Daoy (cell line): ENCODE results near the gene DDAH1. TPM values are rescaled to one million over a fixed set of nuclear protein-coding genes. Genes with fewer than 3 reads are reported as not detected.
A peak's percentile ranks its signal among the peaks of the same experiment; 100 is the strongest.
"Not testable (repeated sequence)": the region's sequence is repeated elsewhere in the genome, so short reads cannot be mapped to it uniquely, and the experiment has no call there.

Experiments
- DNase-seq: peaks from one replicate; pipeline ENCODE4 v3.0.0-alpha.2; 2015; ENCODE audit warnings: low read depth
- total RNA-seq: library from RNA; depleted of rRNA; stranded (reverse); fragments of >200 nt; shearing (Covaris generic); gene quantifications from 2 replicates; pipeline ENCODE4 v1.2.3, GENCODE V29; 2014

DDAH1 gene
- total RNA-seq, 1 experiment from 2014 or later, result 56.3 TPM

DNA sequence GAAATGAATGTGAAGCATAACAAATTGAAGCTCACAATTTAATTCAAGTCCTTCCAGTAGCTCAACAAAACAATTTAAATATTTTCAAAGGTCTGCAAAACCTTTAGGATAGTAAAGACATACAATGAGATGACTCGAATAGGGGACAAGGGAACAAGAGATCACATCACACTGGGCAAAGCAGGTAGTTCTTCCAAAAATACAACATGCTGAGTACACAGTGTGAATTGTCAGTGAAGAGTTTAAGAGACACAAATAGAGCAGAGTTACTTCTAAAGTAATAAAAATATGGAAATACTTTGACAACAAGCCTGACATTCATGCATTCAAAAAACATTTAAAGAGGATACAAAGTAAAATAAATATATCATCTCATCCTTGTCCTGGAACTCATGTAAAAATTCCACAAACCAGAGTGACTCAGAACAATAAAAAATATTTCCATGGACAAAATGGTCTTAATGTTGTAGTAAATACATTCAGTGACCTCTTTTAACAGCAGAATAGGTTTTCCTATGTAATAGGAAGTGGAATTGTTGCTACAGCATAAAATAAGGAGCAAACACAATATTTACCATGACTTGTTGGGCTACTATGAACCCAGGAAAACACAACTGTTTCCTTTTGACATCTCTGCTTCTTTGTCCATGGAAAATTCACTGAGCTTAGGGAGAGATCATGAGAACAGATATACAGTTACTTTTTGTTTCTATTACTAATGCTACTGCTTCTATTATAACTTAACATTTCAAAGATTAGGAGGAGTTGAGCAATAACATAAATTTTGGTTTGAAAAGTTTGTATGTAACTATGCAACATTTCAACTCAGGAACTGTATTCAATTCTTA is 104.9 kb downstream of the DDAH1 start:
- no peak for DNase-seq

DNA sequence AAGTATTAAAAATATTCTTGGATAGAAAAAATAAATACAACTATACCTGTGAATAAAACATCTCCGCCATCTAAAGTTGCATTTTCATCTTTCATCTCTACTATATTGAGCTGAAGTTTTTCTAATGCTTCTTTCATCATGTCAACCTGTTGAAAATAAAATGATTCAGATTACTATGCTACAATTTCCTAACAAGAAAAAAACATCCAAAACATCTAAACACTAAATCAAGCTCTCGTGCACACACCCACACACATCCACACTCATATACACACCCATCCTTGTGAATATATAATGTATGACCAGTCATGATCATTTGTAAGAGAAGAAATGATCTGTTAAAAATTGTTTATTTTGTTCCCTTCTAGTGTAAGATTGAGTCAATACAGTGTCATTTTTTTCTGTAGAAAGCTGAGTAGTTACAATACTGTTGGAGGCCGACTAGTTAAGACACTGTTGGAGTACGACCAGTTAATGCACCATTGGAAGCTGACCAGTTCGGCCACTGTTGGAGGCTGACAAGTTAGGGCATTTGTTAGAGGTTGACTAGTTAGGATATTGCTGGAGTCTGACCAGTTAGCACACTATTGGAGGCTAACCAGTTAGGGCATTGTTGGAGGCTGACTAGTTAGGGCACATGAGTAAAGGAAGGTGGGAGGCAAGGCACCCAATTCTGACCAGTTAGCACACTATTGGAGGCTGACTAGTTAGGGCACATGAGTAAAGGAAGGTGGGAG is 106.1 kb downstream of the DDAH1 start:
- DNase-seq, result peak; percentile 46

DNA sequence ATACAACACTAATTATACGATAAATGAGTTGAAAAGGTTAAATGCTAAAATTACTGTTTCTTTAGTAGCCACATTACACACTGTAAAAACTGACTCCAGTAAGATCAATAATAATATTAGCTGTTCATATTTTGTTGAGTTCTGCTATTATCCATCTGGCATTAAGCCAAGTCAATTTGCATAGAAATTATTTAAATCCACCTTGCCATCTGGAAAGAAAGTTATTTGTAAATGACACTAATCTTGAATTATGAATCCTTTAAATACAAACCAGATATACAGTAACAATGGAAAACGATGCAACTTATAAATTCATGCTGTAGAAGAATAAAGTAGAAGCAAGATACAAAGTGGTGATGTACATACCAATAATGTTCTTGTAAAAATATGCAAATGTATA is 107.1 kb downstream of the DDAH1 start:
- no peak for DNase-seq

DNA sequence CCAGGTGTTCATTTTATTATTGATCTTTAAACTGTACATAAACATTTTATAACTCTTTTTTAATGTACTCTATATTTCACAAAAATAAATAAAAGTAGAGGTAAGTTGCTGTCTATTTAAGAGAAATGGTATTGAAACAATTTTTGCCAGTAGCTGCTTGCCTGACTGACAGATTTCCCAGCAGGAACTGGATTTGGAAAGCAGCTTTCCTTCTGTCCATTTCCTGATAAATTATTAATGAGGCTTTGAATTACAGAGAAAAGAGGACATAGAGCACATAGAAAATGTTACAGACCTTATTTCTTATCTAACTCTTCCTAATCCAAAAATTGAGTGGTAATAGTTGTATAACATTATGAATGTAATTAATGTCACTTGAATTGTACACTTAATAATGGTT is 108.8 kb downstream of the DDAH1 start:
- no peak for DNase-seq

DNA sequence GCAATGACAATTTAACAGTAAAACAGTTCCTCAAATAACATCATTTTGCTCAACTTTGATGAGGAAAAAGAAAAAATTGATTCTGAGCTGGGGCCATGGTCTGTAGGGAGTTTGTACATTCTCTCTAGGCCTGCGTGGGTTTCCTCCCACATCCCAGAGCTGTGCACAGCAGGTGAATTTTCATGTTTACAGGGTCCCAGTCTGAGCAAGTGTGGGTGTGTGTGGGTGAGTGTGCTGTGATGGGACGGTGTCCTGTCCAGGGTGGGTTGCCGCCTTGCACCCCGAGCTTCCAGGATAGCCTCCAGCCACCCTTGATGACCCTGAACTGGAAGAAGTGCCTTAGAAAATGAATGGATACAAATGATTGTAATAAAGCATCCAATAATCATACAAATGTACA is 112.9 kb downstream of the DDAH1 start:
- no peak for DNase-seq

DNA sequence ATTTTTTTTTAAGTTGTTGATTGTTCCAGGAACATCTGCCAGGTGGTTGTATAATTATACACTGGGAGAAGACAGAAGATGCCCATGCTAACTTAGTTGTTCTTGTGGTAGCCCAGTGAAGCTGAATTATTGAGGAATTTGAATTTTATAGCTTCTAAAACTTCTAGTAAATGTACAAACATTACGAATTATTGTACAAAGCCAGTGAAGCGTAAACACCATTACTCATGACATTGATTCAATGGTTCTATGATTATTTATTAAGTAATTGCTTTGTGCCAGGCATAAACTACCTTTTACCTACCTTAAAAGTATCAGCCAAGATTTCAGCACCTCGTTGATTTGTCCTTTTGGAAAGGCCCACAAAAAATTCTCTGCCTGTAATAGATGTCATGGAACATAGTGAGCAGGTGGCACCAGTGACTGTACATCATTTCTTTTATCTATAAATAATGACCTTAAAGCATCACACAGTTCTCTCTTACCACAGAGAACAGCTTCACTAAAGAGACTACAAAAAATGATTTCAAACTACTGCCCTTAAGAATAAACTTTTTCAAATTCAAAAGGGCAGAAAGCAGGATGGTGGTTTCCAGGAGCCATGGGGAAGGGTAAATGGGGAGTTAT is 113.6 kb downstream of the DDAH1 start:
- no peak for DNase-seq

DNA sequence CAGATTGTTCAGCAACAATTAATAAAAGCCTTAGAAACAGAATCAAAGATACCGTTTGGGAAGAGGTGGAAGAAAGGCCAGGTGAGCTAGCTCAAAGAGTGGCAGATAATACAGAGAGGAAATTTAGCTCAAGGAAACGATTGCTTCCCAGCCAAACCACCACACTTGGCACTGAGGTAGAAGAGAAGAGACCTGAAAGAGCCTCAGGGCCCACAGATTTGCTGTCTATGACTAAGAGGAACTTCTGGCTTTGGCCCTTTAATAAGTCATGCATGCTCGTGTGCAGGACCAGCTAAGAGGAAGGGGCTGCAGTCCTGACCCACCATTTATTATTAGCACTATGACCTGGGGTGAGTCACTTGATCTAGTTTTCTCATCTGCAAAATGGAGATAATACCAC is 115.7 kb downstream of the DDAH1 start:
- DNase-seq, result no peak

DNA sequence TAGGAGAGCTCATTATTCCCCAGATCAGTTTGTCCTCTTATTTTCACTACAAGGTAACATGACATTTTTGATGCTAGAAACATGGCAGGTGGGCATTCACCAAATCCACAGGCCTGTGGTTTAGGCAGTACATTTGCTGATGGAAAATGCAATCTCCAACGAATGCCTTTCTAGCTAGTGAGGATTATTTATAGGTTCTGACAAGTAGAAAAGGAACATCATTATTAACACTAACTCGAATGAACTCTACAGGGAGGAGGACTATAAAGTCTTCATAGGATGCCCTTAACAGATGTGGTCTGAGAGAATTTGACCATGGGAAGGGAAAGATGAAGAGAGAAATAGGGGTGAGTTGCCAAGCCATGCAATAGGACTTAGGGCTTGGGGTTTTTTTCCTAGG is 117.1 kb downstream of the DDAH1 start:
- no peak for DNase-seq

DNA sequence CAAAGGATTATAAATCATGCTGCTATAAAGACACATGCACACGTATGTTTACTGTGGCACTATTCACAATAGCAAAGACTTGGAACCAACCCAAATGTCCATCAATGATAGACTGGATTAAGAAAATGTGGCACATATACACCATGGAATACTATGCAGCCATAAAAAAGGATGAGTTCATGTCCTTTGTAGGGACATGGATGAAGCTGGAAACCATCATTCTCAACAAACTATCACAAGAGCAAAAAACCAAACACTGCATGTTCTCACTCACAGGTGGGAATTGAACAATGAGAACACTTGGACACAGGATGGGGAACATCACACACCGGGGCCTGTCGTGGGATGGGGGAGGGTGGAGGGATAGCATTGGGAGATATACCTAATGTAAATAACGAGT is 117.7 kb downstream of the DDAH1 start:
- not testable (repeated sequence) for DNase-seq

DNA sequence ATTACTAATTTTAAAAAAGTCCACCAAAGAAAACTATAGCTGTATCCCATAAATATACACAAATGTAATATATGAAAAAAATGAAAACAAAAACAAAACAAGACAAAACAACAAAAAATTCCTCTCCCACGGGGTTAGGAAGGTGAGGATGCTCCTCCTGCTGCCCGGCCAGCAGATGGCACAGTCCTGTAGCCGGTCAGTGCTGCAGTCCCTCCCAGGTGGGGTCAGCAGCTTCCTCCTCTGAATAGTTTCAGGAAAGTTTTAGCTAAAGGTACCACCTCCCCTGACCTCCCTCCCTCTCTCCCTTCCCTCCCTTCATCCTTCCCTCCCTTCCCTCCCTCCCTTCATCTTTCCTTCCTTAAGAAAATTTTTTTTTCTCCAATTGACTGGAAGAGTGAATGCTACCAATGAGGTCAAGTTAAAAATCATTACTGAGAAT is 120.7 kb downstream of the DDAH1 start:
- DNase-seq, result peak; percentile 91

DNA sequence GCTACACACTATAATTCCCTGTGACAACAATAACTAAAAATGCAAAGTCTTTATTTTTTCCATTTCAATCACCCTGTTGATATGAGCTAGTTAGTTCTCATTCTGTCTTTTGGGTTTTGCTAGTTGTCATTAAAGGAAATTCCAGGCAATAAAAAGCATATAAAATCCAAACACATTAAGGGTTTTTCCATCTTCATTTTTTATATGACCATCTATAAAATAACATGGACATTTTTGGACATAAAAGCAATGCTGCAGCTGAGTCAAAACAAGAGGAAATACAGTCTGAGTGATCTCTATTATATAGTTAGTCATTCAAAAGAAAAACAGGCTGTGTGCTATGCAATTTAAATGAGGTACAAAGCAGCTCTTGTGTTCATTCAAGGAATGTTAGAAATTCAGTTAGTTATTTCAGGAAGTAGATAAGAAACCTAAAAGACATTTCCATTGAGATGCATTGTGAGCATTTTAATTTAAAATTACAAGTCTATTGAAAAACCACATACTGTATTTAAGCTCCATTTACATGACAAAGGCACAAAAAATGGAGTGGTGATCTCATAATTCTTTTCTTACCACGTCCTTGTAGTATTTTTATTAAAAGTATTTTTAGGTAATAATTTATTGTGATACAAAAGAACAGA is 121.2 kb downstream of the DDAH1 start:
- DNase-seq, result peak; percentile 81

DNA sequence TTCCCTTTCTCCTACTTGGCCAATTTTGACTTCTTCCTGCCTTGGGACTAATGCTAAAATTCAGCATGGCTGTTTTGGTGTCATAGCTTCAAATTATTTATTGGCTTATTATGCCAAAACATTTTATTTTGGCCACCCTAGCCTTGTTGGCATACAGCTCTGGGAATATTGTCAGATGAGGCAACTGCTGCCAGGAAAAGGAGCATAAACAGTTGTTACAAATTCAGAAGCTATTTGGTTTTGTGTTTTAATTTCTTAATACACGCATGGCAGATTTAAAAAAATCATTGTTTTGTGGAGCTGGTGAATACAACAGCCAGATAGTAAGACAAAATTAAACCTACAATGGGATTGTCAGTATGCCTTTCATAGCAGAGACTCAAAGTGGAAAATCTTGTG is 121.7 kb downstream of the DDAH1 start:
- no peak for DNase-seq

DNA sequence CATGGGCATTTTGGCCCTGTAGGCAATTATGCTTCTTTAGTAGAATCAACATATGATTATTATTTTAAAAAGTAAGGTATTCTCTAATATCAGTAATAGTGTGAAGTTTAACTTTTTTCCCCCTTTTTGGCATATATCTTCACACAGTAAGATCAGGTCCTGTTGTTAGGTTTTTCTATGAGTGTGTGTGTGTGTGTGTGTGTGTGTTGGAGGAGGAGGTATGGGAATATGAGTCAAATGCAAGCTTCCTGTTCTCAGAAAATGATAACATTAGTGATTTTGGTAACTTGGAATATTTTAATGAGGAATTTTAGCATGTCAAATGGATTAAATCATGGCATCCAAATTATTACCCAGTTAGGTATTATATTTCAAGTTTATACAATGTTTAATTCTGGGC is 122.8 kb downstream of the DDAH1 start:
- peak; percentile 59 for DNase-seq

DNA sequence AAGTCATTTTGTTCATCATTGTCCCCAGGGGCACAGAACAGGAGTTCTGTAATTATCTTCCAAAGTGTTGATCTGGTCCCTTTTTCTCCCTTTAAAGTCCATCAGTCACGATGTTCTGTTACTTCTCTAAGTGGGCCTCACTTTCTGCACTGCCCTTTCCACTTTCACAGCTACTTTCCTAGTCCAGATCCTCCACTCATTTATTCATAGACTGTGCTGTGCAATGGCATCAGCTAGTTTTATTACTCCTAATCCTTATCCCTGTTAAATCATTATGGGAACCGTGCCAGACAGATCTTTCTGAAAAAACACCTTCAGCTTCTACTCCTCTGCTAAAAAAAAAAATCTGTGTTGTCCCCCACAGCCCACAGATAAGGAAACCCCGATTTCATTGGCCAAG is 124.5 kb downstream of the DDAH1 start:
- no peak for DNase-seq

DNA sequence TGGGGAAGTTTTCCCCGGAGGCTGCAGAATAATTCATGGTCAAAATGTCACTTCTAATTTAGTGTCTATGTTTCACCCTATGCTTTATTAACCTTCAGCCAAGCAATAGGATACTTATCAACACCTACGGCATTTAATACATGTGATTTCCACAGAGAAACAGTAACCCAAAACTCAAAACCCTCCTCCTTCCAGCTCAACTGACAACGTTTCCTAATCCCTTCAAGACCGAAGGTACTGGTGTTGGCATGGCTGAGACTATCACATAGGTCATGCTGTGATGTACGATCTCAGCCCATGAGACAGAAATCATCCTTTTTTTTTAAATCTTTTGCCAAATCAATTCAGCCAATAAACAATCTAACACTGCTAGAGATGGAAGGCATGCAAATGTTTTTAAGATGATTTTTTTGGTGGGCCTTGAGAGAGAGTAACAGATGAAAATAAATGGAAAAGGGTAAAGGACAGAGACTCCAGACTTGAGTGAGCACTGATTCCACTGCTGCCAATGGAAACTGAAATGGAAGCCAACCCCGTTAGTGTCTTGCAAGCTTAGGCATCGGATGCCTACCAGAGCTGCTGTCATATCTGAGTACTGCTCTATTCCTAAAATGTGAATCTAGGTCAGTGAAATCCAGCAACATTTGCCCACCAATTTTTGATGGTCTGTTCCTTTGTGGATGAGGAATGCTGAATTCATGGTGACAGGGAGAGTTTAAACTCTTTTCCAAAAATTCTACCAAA is 125.1 kb downstream of the DDAH1 start:
- DNase-seq, result no peak

DNA sequence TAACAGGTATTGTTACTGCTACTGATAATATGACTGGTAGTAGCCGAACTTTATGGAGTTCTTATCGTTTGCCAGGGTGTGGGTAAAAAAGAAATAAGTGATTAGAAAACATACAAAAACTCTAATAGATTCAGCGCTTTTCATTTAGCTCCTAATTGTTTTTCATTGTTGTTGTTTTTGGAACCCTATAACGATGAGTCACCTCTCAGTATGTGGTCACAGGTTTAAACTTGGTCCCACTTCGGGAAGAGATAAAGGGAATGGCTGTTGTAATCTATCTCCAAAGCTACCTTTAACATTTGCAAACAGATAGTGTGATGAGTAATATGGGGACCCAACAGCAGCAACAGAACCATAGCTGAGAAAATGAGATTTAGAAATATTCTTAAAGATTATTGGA is 125.9 kb downstream of the DDAH1 start:
- peak; percentile 90 for DNase-seq

DNA sequence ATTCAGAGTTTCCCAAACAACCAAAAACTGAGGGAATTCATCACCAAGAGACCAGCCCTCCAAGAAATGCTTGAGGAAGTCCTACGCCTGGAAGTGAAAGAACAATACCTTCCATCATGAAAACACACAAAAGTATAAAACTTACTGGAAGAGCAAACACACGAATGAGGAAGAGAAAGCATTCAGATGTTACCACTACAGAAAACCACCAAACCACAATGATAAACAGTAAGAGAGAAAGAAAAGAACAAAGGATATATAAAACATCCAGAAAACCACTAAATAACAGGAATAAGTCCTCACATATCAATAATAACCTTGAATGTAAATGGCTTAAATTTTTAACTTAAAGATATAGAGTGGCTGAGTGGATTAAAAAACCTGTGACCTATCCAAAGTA is 130.0 kb downstream of the DDAH1 start:
- DNase-seq, result no peak

DNA sequence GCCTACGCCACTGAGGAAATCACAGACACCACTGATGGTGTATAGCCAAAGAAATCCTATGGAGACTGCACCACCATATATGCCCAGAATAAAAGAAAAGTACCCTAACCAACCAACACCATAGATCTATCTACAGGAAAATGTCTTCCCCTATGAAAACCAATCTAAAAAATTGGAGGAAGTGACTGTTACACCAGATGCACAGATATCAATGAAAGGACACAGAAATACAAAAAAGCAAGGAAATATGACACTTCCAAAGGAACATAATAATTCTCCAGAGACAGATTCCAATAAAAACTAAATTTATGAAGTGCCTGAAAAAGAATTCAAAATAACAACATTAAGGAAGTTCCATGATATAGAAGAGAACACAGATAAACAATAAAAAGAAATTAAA is 131.8 kb downstream of the DDAH1 start:
- no peak for DNase-seq

DNA sequence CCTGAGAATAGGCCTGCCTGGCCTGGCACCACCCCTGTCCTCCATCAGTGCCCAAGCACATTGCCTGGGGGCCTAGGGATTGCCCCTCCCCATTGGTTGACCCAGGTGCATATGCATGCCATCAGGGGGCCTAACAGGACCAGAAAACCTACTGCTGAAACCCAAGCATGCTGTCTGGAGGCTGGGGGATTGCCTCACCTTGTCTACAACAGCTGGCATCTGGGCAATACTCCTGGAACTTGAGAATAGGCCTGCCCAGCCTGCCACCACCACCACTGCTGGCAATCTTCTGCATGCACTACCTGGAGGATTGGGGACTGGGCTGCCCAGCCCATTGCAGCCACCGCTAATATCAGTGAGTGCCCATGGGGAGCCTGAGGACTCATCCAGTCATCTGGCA is 132.4 kb downstream of the DDAH1 start:
- DNase-seq, result no peak

DNA sequence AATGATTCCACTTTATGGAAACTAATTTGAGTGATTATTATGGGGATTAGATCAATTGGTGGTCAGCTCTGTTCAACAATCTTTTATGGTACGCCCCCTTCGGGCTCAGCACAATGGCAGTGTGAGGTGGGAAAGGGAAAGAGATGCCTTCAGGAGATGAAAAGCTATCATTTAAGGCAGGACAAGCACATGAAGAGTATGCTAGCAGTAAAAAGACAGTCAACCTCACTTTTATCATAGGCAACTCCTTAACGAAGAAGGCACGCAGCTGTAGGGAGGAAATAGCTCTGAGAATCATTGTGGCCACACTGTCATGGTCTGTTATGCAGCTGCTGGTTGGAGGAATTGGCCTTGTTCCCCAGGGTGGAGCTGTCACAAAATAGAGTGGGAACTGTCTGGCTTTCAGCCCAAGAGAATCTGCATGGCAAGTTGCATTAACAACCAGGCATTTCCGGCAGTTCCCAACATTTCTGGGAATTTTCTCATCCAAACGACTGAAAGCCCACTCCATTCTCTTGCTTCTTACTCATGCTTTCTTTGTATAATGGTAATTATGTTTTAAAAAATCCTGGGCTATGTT is 134.2 kb downstream of the DDAH1 start:
- DNase-seq, result peak; percentile 99

DNA sequence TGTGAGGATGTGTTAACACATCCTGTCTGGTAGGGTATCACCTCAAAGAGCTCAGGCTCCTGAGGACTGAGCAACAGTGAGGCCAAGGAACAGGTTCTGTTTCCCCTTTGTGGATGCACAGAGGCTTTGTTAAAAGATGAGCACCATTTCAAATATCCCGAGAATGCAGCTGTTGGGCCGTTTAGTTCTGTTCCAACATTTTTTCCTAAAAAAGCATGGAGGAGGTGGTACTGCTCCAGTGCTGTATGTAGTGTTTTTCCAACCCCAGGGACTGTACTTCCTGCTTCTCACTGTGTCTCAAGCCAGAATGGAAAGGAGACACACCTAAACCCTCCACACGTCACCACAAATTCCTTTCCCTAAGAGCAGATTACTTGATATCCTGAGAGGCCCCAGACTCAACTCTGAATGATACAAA is 134.7 kb downstream of the DDAH1 start:
- peak; percentile 98 for DNase-seq
